NT2/D1 (cell line): ENCODE data around the gene CD48.

Experiments used
- DNase-seq: peaks from one replicate; pipeline ENCODE4 v3.0.0-alpha.2; 2011; ENCODE audit warnings: low read depth, low spot score
- H3K27me3 ChIP-seq: 2 replicates; pipeline ENCODE4 v1.6.0; 2011; ENCODE audit warnings: mild to moderate bottlenecking; ENCODE audit not compliant: insufficient read length, insufficient read depth
- H3K36me3 ChIP-seq: 2 replicates; pipeline ENCODE4 v1.6.1; 2011; ENCODE audit warnings: mild to moderate bottlenecking, low read length, mixed read lengths; ENCODE audit not compliant: insufficient read depth, insufficient read length
- H3K4me1 ChIP-seq: 2 replicates; pipeline ENCODE4 v1.5.1; 2011; ENCODE audit not compliant: insufficient read depth, insufficient read length
- H3K4me3 ChIP-seq: 2 replicates; pipeline ENCODE4 v1.5.1; 2011; ENCODE audit warnings: low read depth; ENCODE audit not compliant: insufficient read length
- H3K9ac ChIP-seq: 2 replicates; pipeline ENCODE4 v1.6.0; 2011; ENCODE audit warnings: low read depth; ENCODE audit not compliant: insufficient read length
- H3K9me3 ChIP-seq: 2 replicates; pipeline ENCODE4 v1.5.1; 2011; ENCODE audit warnings: mild to moderate bottlenecking, low read length; ENCODE audit not compliant: insufficient read depth
- SUZ12 ChIP-seq: IDR thresholded peaks from 2 replicates; pipeline ENCODE4 v1.6.1; 2011; ENCODE audit not compliant: insufficient read length, insufficient read depth; ENCODE audit errors: extremely low read depth
- YY1 ChIP-seq: IDR thresholded peaks from 2 replicates; pipeline ENCODE4 v1.6.1; 2011; ENCODE audit not compliant: insufficient read length, insufficient read depth
- ZNF274 ChIP-seq: IDR thresholded peaks from 2 replicates; pipeline ENCODE4 v1.6.1; 2011; ENCODE audit warnings: mild to moderate bottlenecking, low read depth, low read length

The CD48 gene

GRCh38 chr1:160746836-160747500 is 35.3 kb upstream of the CD48 start:
- DNase-seq: peak; percentile 49
- H3K9me3 ChIP-seq: no peaks in the 10 kb centered on the region
- H3K27me3 ChIP-seq: no peaks in the 10 kb centered on the region
- H3K4me3 ChIP-seq: no peak overlapping the region
- no peaks in the 10 kb centered on the region for H3K4me1 ChIP-seq
- TF ChIP-seq ZNF274 (no peak), YY1 (no peak), SUZ12 (no peak)
- no peak overlapping the region for H3K9ac ChIP-seq
- no peaks in the 10 kb centered on the region for H3K36me3 ChIP-seq

- no peak for TF ChIP-seq SUZ12
- no peaks in the 10 kb centered on the region for H3K4me1 ChIP-seq
- H3K9ac ChIP-seq: no peak overlapping the region
- no peaks in the 10 kb centered on the region for H3K9me3 ChIP-seq
- no peaks in the 10 kb centered on the region for H3K27me3 ChIP-seq
- no peak overlapping the region for H3K4me3 ChIP-seq
- no peaks in the 10 kb centered on the region for H3K36me3 ChIP-seq
- DNase-seq: no peak
These were observed 33.9 kb upstream of the CD48 start for GRCh38 chr1:160745551-160745950.

- no peak for TF ChIP-seq YY1
- TF ChIP-seq ZNF274: no peak
- TF ChIP-seq SUZ12: no peak
- H3K9ac ChIP-seq: no peak overlapping the region
These were observed 33.4 kb upstream of the CD48 start for GRCh38 chr1:160744852-160745520.

GRCh38 chr1:160744199-160744851 is 32.7 kb upstream of the CD48 start:
- no peak overlapping the region for H3K9ac ChIP-seq
- H3K9me3 ChIP-seq: no peaks in the 10 kb centered on the region
- H3K4me1 ChIP-seq: no peaks in the 10 kb centered on the region
- H3K4me3 ChIP-seq: no peak overlapping the region
- no peaks in the 10 kb centered on the region for H3K36me3 ChIP-seq
- no peaks in the 10 kb centered on the region for H3K27me3 ChIP-seq
- DNase-seq: no peak
- TF ChIP-seq ZNF274: no peak
- no peak for TF ChIP-seq YY1
- TF ChIP-seq SUZ12: no peak

More at GRCh38 chr1:160744852-160745520, 33.4 kb upstream of the CD48 start:
- DNase-seq: no peak
- Histone ChIP-seq H3K4me3 (no peak overlapping the region), H3K4me1 (no peaks in the 10 kb centered on the region), H3K27me3 (no peaks in the 10 kb centered on the region), H3K36me3 (no peaks in the 10 kb centered on the region), H3K9me3 (no peaks in the 10 kb centered on the region)

- Histone ChIP-seq H3K4me3 (no peak overlapping the region), H3K27me3 (no peaks in the 10 kb centered on the region)
These were observed 31.6 kb upstream of the CD48 start for GRCh38 chr1:160743266-160743665.

GRCh38 chr1:160742428-160743127 is 31.0 kb upstream of the CD48 start:
- H3K4me1 ChIP-seq: no peaks in the 10 kb centered on the region
- H3K9me3 ChIP-seq: 0 out of 2 replicates have a peak, but pooled peaks cover 2% of the 10 kb centered on the region
- H3K27me3 ChIP-seq: no peaks in the 10 kb centered on the region
- H3K36me3 ChIP-seq: no peaks in the 10 kb centered on the region
- no peak for DNase-seq
- TF ChIP-seq YY1 (no peak), ZNF274 (no peak), SUZ12 (no peak)
- no peak overlapping the region for H3K9ac ChIP-seq
- H3K4me3 ChIP-seq: no peak overlapping the region

More at GRCh38 chr1:160743266-160743665, 31.6 kb upstream of the CD48 start:
- no peak overlapping the region for H3K9ac ChIP-seq
- H3K9me3 ChIP-seq: no peaks in the 10 kb centered on the region
- DNase-seq: no peak
- no peak for TF ChIP-seq ZNF274
- no peaks in the 10 kb centered on the region for H3K4me1 ChIP-seq
- H3K36me3 ChIP-seq: no peaks in the 10 kb centered on the region

GRCh38 chr1:160741612-160742348 is 30.2 kb upstream of the CD48 start:
- no peaks in the 10 kb centered on the region for H3K4me1 ChIP-seq
- DNase-seq: no peak
- no peak overlapping the region for H3K4me3 ChIP-seq
- no peak overlapping the region for H3K9ac ChIP-seq
- TF ChIP-seq SUZ12 (no peak), YY1 (no peak), ZNF274 (no peak)
- no peaks in the 10 kb centered on the region for H3K27me3 ChIP-seq
- H3K9me3 ChIP-seq: peaks cover 10% of the 10 kb centered on the region
- no peaks in the 10 kb centered on the region for H3K36me3 ChIP-seq
